ENCODE data around the gene ARL1.
"Not testable (repeated sequence)": the region's sequence is repeated elsewhere in the genome, so short reads cannot be mapped to it uniquely, and the experiment has no call there.

The ARL1 gene

GRCh38 chr12:101407436-101408345 lies at the start of gene ARL1:
TSS of gene ARL1 (minus strand) at chr12:101407772. CDS start at chr12:101407645, 127 bp downstream.
- DNase-seq = peak; percentile 74

GRCh38 chr12:101455685-101456084 lies 48.1 kb upstream of the ARL1 start:
- DNase-seq = no peak

GRCh38 chr12:101441461-101442224 lies 34.1 kb upstream of the ARL1 start:
- DNase-seq = no peak

- no peak for DNase-seq
These were observed 31.7 kb upstream of the ARL1 start for GRCh38 chr12:101439236-101439635.

- no peak for DNase-seq
These were observed 28.6 kb upstream of the ARL1 start for GRCh38 chr12:101436136-101436535.

GRCh38 chr12:101430456-101430855 lies 22.9 kb upstream of the ARL1 start:
- no peak for DNase-seq

GRCh38 chr12:101424620-101425019 lies 17.0 kb upstream of the ARL1 start:
- no peak for DNase-seq

- DNase-seq = not testable (repeated sequence)
These were observed 14.5 kb upstream of the ARL1 start for GRCh38 chr12:101422066-101422465.

- no peak for DNase-seq
These were observed 7.7 kb upstream of the ARL1 start for GRCh38 chr12:101415228-101415627.

- peak; percentile 50 for DNase-seq
These were observed 7.1 kb upstream of the ARL1 start for GRCh38 chr12:101414533-101415119.

GRCh38 chr12:101410169-101410568 lies 2.6 kb upstream of the ARL1 start:
- not testable (repeated sequence) for DNase-seq

GRCh38 chr12:101407049-101407435 lies 530 bp downstream of the ARL1 start:
- DNase-seq = peak; percentile 51

GRCh38 chr12:101391181-101391580 lies 16.4 kb downstream of the ARL1 start:
- not testable (repeated sequence) for DNase-seq

- no peak for DNase-seq
These were observed 28.4 kb downstream of the ARL1 start for GRCh38 chr12:101379149-101379548.

GRCh38 chr12:101375573-101375972 lies 32.0 kb downstream of the ARL1 start:
- DNase-seq = no peak

GRCh38 chr12:101372431-101372830 lies 35.1 kb downstream of the ARL1 start:
- no peak for DNase-seq

- no peak for DNase-seq
These were observed 39.6 kb downstream of the ARL1 start for GRCh38 chr12:101368016-101368415.

GRCh38 chr12:101361455-101361854 lies 46.1 kb downstream of the ARL1 start:
- DNase-seq = no peak

GRCh38 chr12:101356794-101357193 lies 50.8 kb downstream of the ARL1 start:
- no peak for DNase-seq

GRCh38 chr12:101351682-101352081 lies 55.9 kb downstream of the ARL1 start:
- DNase-seq = no peak

- DNase-seq = no peak
These were observed 63.7 kb downstream of the ARL1 start for GRCh38 chr12:101343893-101344292.

Measured in NCI-H526 treated with DMSO at 0.1 percent for 48 hours (cell line).